NCI-H128 (cell line): ENCODE data around the gene TMEM132C.
A peak's percentile ranks its signal among the peaks of the same experiment; 100 is the strongest.

Experiments used
- DNase-seq: peaks from one replicate; lab custom pipeline; 2025; ENCODE audit not compliant: unreplicated experiment; lab: John Stamatoyannopoulos, UW

Gene TMEM132C

GRCh38 chr12:128548949-128549348 is 282.0 kb downstream of the TMEM132C start:
- no peak for DNase-seq

DNA sequence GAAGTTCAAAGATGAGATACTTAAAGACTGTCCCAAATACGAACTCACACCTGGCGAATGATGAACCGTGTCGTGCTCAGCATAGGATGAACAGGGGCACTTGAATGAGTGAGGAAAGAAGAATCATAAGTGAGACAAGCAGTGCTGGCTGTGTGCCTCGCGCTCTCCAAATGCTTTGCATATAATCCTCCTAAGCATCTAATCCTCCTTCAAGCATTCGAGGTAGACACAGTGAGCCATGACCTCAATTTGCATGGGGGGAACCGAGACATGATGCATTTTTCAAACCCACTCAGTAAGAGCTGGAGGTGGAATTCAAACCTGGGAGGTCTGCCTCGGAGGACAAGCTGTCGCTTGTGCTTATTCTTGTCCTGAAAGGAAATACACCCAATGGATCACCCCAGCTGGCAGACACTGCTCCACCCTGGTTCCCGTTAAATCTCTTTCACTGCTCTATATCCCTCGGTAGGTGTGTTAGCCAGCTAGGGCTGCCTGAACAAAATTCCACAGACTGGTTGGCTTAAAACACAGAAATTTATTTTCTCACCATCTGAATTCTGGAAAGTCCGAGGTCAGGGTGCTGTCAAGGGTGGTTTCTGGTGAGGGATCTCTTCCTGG is 282.7 kb downstream of the TMEM132C start:
- no peak for DNase-seq

GRCh38 chr12:128551266-128551665 is 284.3 kb downstream of the TMEM132C start:
- DNase-seq = peak; percentile 79

DNA sequence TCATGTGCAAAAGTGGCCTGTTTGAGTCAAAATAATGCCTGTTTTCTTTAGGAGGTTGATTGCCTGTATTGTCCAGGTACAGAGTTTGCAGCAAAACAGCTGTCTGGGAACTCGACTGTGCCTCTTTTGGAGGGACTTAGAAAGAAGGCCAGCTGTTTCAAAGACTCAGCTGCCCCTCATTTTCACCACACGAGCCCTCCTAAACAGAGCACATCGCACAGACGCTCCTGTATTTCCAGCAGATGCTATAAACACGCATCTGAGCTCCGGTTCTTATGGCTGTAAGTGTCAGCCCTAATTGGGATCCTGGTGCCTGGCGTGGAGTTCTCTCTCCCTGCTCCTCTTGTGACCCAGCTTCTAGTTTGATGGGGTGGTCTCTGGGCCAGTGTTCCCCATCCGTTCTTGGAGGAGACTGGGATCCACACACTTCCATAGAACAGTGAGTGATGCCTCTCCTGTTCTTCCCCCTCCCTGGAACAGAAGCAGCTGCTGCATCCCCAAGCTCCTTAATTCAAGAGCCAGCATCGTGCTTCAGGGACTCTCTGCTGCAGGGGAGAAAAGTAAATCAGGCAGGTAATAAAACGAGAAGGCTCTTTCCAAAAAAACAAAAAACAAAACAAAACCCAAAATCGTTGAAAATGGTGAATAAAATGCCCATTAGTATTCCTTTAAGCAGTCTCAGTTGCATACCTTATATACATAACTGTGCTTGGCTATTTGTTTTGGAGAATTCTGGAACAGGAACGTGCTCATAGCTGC is 287.8 kb downstream of the TMEM132C start:
- DNase-seq = no peak

DNA sequence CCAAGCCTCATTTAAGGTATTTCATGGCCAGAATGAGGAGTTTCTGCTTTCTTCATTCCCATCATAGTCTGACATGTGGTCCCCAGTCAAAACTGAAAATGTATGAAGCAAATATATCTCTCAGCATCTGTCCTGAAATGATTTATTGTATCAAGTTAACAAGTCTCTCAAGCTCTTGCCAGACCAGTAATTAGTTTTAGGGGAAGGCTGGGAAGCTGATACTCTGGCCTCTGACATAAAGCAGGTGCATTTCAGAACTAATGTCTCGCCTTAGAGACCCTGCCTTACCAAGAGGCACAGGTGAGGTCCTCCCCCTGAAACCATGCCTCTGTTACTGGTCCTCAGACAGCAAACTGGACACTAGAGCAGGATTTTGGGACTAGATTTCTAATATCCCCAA is 290.3 kb downstream of the TMEM132C start:
- no peak for DNase-seq

DNA sequence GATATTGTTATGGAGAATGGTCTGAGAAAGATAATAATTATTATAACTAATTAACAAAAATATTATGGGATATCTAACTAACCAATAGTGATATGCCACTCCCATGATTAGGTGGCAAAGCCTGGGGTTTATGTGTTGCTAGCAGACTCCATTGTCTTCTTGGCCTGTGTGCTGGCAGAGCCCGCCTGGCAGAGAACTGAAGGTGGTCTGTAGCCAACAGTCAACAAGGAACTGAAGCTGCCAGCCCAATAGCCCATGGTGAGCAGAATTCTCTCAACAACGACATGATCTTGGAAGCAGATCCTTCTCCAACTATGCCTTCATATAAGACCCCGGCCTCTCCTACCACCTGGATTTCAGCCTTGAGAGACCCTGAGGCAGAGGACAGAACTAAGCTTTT is 298.0 kb downstream of the TMEM132C start:
- no peak for DNase-seq

- no peak for DNase-seq
Measured at GRCh38 chr12:128567730-128568129, 300.8 kb downstream of the TMEM132C start.

DNA sequence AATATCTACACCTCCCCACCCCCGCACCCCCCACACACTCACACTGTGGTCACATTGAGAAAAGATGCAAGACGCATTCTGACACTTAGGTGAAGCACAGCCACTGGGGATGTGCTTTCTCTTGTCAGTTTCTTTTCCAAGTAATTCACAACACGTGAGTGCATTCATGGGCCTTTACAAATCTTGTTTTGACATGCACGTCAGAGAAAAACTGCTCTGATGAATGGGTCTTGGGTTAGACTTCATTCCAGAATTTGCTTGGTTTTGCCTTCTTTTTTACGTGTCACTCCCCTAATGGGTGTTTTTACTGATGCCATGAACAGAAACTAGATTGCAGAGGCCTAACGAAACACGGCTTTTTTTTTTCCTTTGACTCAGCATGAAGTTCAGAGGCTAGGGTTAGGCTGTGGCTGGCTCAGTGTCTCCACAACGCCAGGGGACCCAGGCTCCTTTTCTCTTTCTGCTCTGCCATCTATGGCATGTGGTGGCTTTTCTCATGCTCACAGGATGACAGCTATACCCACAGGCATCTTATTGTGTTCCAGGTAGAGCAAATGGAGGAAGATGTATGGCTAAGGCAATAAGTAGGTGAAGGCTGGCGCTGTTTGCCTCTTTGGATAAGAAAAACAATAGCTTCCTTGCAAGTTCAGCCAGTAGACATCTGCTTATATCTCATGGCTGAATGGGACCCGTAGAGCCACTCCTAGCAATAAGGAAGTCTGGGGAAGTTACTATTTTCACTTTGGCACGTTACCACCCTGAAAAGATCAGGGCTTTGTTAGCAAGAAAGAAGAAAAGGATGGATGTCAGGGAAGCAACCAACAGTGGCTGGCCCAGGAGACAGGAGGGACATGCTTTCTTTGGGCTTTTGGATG is 303.5 kb downstream of the TMEM132C start:
- no peak for DNase-seq

DNA sequence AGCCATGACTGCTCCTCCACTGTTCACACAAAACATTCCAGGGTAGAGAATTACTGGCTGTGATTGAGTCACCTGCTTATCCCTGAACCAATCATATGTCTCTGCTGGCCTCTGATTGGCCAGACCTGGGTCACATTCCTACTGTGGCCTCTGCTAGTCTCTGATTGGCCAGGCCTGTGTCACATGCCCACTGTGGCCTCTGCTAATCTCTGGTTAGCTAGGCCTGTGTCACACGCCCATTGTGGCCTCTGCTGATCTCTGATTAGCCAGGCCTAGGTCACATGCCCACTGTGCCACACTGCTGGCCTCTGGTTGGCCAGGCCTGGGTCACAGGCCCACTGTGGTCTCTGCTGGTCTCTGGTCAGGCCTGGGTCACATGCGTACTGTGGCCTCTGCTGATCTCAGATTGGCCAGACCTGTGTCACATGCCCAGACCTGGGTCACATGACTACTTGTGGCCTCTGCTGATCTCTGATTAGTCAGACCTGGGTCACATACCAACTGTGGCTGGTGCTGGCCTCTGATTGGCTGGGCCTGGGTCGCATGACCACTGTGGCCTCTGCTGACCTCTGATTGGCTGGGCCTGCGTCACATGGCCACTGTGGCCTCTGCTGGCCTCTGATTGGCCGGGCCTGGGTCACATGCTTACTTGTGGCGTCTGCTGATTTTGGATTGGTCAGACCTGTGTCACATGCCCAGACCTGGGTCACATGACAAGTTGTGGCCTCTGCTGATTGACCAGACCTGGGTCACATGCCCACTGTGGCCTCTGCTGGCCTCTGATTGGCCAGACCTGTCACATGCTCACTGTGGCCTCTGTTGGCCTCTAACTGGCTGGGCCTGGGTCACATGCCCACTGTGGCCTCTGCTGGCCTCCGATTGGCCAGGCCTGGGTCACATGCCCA is 305.2 kb downstream of the TMEM132C start:
- no peak for DNase-seq

- no peak for DNase-seq
Measured at GRCh38 chr12:128573907-128574306, 306.9 kb downstream of the TMEM132C start.

DNA sequence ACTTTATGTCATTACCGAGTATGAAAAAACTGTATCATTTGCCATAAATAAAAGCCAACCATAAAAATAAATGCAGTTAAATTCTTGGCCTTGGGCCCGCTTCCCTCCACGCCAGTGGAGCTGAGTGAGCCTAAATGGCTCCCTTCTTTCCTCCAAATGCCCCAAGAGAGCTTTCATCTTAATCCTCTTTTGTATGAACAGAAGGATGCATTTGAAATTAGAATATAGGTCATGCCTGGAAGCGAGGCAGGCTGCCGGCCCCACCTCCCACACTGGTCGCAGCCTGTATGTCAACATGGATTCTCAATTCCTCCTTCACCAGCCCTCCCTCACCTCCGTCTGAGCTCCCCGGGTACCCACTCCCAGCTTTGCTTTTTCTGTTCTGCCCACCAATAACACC is 311.1 kb downstream of the TMEM132C start:
- no peak for DNase-seq

DNA sequence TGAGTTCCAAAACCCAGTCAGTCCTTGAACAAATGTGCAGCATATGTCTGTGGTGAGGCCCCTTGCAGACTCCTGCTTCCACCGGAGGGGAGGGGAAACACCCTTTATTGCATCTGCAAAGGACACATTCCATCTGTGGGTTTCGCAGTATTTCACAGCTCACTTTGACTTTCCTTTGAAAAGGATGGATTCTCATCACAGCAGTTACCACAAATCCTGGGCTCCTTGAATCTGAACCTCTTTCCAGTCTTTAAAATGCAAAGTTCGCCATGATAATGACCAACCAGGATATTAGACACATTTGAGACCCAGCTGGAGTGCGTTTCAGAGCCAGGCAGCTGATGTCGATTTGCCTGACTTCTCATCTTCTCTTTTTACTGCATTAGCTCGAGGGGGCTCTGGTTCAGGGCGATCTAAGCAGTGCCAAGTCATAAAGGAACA is 314.4 kb downstream of the TMEM132C start:
- DNase-seq = no peak

DNA sequence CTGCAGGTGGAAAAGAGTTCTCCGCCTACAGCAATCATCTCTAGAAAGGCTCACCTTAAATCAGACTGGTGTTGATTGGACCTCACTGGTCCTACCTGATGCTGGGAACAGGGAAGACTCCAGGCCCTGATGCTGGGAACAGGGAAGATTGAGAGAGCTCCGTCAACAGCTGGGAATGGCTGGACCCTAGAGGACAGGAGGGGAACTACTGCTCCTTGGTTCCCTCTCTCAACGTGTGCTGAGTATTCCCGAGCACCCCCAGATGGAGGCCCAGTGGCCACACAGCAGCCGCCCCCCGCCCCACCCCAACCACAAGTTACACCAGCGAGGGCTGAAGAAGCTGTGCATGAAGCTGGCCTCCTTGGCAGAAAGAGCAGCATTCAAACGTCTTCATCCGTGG is 316.5 kb downstream of the TMEM132C start:
- no peak for DNase-seq

DNA sequence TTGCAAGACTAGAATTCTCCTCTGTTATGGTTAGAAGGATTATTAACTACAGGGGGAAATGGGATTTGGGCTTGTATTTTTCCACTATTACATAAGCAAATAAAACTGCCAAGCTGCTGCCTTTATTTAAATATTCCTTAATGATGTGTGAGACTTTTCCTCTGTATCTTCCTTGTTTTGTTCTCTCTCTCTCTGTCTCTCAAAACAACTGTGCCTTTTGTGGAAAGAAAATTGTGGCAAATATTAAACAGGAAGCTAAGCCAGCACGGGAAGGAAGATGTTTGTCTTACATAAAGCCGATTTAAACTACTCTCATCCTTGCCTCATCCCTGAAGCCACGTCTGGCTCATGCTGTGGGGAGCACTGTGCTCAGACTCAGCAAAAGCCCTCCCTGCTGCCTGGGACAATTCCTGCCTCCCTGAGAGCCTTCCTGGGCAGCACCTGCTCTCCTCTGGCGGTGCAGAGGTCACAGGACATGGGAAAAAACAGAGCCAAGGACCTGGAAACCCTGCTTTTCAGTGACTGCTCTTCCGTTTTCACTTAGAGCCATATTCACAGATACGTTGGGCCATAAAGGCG is 319.6 kb downstream of the TMEM132C start:
- DNase-seq = no peak

DNA sequence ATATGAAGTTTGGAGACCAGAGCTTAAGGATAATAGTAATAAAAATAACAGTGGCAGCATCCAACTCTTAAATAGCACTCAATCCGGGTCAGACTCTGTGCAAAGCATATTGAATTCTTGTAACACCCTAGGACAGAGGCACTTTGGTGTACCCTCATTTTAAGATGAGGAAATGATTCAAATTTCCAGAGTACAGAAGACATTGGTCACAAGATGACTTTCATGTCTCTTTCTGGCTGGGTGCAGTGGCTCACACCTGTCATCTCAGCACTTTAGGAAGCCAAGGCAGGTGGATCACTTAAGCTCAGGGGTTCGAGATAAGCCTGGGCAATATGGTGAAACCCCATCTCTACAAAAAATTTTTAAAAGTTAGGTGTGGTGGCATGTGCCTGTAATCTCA is 320.9 kb downstream of the TMEM132C start:
- no peak for DNase-seq

DNA sequence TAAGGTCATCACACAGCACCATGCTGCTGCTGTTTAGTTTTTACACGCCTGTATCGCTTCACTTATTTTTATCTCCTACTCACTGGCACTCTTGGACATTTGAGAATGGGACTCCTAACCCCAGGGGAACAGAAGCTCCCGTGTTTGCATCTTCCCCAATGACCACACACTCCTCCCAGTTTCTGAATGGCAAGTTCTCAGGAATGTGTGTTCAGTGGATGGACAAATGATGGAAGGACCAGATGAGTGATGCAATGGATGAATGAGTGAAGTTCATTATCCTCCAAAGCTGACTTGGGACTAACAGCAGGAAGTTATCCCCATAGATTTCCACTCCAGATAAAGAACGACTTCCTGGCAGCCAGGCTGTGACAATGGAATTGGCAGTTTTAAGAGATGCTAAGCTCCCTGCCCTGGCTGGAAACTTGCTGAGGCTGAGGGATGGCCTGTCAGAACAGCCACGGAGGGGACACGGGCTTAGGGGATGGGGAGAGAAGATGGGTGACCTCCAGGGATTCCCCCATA is 325.3 kb downstream of the TMEM132C start:
- no peak for DNase-seq

- no peak for DNase-seq
Measured at GRCh38 chr12:128594521-128594920, 327.6 kb downstream of the TMEM132C start.

DNA sequence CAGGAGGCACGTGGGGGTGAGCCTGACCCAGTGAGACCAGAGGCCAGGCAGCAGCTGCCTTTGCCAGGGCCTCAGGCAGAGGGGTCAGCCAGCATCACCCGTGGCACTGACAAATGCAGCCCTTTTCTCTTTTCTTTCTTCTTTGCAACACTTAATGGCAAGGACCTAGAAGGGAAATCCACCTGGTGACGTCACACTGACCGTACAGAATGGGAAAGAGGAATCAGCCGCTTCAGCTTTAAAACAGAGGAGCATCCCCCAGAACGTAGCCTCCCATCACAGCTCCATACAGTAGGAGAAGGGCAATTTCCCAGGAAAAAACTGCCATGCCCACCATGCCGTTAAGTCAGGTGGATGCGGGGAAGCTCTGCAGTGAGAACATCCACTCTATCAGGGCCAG is 328.6 kb downstream of the TMEM132C start:
- DNase-seq = no peak

DNA sequence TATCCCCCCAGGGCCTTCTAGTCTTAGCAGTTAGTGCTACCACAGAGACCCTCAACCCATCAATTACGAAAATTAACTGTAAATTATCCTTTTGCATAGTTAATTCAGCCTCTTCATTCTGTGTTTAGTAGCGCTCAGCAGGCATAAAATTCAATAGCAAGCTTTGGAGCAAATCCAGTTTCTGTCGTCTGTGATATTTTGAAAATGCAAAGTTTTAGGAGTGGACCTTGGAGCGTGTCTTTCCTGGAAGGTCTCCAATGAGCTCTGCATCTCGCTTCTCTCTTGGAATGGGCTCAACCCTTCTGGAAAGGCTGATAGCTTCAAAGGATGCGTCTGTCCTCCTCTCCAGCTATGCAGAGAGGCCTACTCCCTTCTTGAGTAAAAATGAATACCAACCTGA is 333.9 kb downstream of the TMEM132C start:
- DNase-seq = no peak

- DNase-seq = no peak
Measured at GRCh38 chr12:128603573-128604115, 336.7 kb downstream of the TMEM132C start.
